Measurements from ENCODE around the gene ATP5IF1.

Gene ATP5IF1

GRCh38 chr1:28239004-28239403 is 3.1 kb downstream of the ATP5IF1 start:
- no peak for FAIRE-seq

- no peak for FAIRE-seq
Observed at GRCh38 chr1:28240024-28240423, 4.1 kb downstream of the ATP5IF1 start.

GRCh38 chr1:28241638-28242241 is 5.8 kb downstream of the ATP5IF1 start:
- no peak for FAIRE-seq

GRCh38 chr1:28243685-28244311 is 7.9 kb downstream of the ATP5IF1 start:
- no peak for FAIRE-seq

GRCh38 chr1:28244549-28245251 is 8.8 kb downstream of the ATP5IF1 start:
- FAIRE-seq, result no peak

GRCh38 chr1:28246427-28246832 is 10.5 kb downstream of the ATP5IF1 start:
- no peak for FAIRE-seq

GRCh38 chr1:28247612-28248272 is 11.8 kb downstream of the ATP5IF1 start:
- no peak for FAIRE-seq

- FAIRE-seq, result peak; percentile 86
Observed at GRCh38 chr1:28248273-28249012, 12.5 kb downstream of the ATP5IF1 start.

GRCh38 chr1:28249013-28249865 is 13.3 kb downstream of the ATP5IF1 start:
- no peak for FAIRE-seq

GRCh38 chr1:28249866-28250295 is 14.0 kb downstream of the ATP5IF1 start:
- no peak for FAIRE-seq

GRCh38 chr1:28256197-28256827 is 20.4 kb downstream of the ATP5IF1 start:
- no peak for FAIRE-seq

GRCh38 chr1:28257736-28258135 is 21.8 kb downstream of the ATP5IF1 start:
- no peak for FAIRE-seq

- FAIRE-seq, result no peak
Observed at GRCh38 chr1:28258628-28259251, 22.8 kb downstream of the ATP5IF1 start.

- no peak for FAIRE-seq
Observed at GRCh38 chr1:28259252-28259933, 23.5 kb downstream of the ATP5IF1 start, which contains the start of gene SESN2. Gene SESN2 (plus strand): TSS chr1:28259518. CDS start chr1:28259848, 330 bp downstream.

GRCh38 chr1:28259934-28260802 is 24.2 kb downstream of the ATP5IF1 start:
- FAIRE-seq, result no peak

GRCh38 chr1:28260803-28261174 is 24.9 kb downstream of the ATP5IF1 start:
- FAIRE-seq, result no peak

GRCh38 chr1:28264897-28265296 is 29.0 kb downstream of the ATP5IF1 start:
- FAIRE-seq, result no peak

GRCh38 chr1:28265577-28265976 is 29.7 kb downstream of the ATP5IF1 start:
- no peak for FAIRE-seq

- no peak for FAIRE-seq
Observed at GRCh38 chr1:28266920-28267322, 31.0 kb downstream of the ATP5IF1 start.

Data from islet of Langerhans (tissue), 1 donor.